Activated naive CD4-positive, alpha-beta T cell treated with Interleukin-2 at 50 U/mL for 16 hours (primary cell): ENCODE data around the gene SPDYA.
A peak's percentile ranks its signal among the peaks of the same experiment; 100 is the strongest.
"Not testable (repeated sequence)": the region's sequence is repeated elsewhere in the genome, so short reads cannot be mapped to it uniquely, and the experiment has no call there.

Experiments used
- DNase-seq: peaks from one replicate; pipeline ENCODE4 v3.0.0-alpha.2; 2020

SPDYA gene

DNA sequence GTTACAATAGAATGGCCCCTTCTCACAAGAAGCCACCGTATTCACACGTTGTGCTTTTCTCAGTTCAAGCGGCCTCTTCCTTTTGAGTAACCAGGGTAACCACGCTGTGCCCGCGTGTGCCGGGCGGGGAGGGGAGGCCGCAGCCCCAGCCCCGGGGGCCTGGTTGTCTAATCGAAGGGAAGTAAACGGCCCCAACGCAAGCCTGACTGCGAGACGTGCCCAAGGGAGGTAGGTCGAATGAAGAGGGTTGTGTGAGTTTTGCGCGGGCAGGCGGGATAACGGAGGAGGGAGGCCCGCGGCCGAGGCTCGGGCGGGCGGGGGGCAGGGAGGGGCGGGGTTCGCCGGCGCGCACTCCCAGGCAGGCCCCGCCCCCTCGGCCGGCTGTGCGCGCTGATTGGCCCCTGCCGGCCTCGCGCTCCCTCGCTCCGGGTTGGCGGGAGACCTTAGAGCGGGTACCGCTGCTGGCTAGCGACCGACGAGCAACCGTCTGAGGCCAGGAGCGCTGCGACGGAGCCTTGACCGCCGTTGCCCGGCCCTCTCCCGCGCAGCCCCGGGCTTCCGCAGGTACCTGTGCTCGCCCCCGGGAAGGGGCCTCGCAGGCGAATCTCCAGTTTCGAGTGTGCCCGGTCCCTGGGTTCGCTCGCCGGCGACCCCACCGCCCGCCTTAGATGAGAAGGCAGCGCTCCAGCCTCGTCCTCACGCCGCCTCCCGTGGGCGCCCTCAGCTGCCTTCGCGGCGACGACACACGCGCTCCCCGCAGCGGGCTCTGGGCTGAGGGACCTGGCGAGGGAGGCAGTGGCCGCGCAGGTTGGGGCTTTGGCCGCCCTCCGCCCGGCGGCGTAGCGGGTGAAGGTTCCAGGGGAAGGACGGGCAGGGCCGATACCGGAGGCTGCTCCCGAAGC lies at the start of gene SPDYA:
SPDYA (plus strand) TSS at position 451 of the 902 bp plus-strand sequence. CDS start 5,181 bp downstream, outside the sequence.
- peak; percentile 82 for DNase-seq

GRCh38 chr2:28761420-28761819 lies 49.2 kb upstream of the SPDYA start:
- no peak for DNase-seq

DNA sequence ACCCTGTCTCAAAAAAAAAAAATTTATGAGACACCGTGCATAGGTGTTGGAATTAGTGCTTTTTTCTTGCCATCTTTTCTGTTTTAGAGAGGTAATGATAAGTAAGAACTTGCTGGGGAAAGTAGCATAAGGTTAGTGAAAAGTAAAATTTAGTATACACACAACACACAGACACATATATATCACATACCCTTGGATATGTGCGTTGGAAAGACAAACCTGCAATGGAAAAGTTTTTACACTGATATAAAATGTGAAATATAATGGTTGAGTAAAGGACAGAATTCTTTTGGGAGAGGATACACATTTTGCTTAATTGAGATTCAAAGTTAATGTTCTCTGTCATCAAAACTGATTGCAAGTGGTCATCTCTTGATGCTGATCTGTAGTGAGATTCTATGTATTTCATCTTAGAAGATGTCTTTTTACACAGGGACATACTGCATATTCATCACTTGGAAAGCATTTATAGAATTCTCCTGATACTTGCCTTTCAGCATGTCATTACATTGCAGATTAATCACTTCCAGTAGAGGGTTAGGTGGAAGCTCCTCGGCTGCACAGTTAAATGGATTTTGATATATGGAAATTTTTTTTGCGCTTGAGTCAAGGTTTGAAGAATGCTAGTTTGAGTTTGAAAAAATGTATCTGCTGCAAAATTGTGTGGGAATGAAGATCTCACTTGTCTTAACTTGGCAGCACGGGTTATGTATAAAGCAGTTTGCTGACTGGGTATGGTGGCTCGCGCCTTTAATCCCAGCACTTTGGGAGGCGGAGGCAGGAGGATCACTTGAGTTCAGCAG lies 45.5 kb upstream of the SPDYA start:
- no peak for DNase-seq

DNA sequence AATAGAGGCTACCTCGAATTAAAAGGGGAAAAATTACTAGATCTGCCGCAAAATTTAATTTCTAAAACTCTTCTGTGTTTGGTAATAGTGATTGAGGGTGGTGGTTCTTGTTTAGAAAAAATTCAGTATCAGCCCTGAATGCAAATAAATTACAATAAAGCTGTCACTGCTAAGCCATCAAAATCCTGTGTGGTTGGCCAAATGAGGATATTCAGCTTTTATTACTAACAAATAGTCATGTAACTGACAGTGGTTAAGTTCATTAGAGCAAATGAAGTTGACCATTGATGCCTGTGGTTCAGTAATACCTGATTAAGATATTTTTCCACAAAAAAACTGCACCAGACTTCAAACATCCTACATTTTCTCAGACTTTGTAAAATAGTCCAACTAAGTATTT lies 44.6 kb upstream of the SPDYA start:
- DNase-seq = no peak

GRCh38 chr2:28767337-28767736 lies 43.3 kb upstream of the SPDYA start:
- no peak for DNase-seq

DNA sequence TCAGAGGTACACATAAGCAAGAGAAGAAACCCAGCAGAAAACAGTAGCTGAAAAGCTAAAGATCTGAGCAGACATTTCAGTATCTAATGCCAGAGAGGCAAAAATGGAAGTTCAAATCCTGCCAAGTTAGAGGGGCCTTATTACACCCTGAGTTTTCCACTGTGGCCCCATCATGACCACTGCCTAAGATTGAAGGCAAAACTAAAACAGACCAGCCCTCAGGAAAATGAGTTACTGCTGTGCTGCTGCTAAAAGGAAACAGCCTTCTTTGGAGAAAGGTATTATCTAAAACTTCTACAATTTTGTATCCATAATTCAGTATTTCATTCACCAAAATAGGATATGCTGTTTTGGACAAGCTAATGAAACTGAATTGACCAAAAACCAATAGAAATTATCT lies 42.2 kb upstream of the SPDYA start:
- no peak for DNase-seq

- no peak for DNase-seq
Measured at GRCh38 chr2:28768952-28769351, 41.7 kb upstream of the SPDYA start.

- no peak for DNase-seq
Measured at GRCh38 chr2:28772351-28772750, 38.3 kb upstream of the SPDYA start.

DNA sequence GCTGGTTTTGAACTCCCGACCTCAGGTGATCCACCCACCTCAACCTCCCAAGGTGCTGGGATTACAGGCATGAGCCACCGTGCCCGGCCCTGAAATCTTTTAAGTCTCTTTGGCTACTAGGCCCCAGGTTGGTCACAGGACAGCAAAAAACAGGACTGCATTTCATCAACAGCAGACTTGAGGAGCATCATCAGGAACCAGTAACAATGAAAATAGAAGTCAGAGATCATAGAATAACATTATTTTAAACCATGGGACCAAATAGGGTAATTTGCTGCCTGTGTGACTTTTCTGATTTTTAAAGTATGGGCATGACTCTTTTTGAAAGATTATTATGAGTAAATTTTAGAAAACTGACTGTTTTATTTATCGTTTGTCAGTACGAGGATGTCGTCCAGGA lies 34.2 kb upstream of the SPDYA start:
- no peak for DNase-seq

DNA sequence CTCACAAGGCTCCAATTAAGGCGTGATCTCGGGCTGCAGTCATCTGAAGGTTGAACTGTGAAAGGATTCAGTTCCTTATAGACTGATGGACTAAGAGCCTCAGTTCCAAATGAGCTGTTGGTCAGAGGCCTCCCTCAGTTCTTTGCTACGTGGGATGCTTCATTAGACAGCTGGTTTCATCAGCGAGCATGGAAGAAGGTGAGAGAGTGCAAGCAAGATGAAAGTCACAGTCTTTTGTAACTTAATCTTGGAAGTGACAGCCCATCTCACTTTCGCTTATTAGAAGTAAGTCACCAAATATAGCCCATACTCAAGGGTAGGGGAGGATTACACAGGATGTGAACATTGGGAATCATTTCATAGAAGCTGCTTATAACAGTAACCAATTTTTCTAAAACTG lies 32.2 kb upstream of the SPDYA start:
- no peak for DNase-seq

DNA sequence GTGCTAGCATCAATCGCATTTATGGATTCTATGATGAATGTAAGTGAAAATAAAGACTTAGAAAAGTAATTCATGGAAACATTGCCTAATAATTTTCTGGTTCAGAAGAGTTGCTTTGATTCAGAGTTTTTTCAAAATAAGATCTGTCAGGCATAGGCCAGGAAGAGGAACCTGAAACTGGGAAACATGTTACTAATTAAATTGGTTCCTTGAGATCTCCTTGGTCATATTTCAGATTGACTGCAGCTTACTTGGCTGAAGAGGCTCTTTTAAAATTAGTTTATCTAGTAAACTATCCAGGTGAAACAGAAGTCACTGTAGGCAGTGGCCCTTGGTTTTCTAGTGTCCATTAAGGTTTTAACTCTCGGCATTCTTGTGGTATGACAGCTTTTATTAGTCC lies 31.6 kb upstream of the SPDYA start:
- DNase-seq = no peak

DNA sequence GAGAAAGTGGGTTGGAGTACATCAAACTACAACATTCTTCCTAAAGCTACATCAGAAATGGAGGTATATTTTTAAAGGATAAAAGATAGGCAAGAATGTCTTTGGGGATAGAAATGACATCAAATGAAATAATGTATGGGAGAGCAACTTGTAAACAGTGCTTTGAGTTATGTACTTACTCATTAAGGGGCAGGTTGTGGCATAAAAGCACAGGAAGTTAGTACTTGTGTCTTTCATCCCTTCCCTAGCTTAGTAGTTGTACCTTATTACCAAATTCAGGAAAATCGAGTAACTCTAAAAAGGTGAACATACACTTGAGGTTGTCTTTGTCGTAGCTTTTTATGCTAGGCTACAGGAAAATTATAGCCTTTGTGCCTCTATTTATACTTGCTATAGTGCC lies 30.1 kb upstream of the SPDYA start:
- no peak for DNase-seq

GRCh38 chr2:28782423-28782822 lies 28.2 kb upstream of the SPDYA start:
- no peak for DNase-seq

DNA sequence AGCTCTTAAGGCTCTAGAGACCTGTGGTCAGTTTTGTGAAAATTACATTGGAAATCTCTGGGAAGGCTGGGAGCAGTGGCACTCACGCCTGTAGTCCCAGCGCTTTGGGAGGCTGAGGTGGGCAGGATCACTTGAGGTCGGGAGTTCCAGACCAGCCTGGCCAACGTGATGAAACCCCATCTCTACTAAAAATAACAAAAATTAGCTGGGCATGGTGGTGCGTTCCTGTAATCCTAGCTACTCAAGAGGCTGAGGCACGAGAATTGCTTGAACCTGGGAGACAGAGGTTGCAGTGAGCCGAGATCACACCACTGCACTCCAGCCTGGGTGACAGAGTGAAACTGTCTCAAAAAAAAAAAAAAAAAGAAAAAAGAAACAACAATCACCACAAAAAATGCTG lies 26.1 kb upstream of the SPDYA start:
- DNase-seq = not testable (repeated sequence)

GRCh38 chr2:28796620-28797019 lies 14.0 kb upstream of the SPDYA start:
- DNase-seq = no peak

GRCh38 chr2:28801726-28802125 lies 8.9 kb upstream of the SPDYA start:
- no peak for DNase-seq

- no peak for DNase-seq
Measured at GRCh38 chr2:28802975-28803429, 7.6 kb upstream of the SPDYA start.

GRCh38 chr2:28809927-28810326 lies 707 bp upstream of the SPDYA start:
- DNase-seq = no peak

DNA sequence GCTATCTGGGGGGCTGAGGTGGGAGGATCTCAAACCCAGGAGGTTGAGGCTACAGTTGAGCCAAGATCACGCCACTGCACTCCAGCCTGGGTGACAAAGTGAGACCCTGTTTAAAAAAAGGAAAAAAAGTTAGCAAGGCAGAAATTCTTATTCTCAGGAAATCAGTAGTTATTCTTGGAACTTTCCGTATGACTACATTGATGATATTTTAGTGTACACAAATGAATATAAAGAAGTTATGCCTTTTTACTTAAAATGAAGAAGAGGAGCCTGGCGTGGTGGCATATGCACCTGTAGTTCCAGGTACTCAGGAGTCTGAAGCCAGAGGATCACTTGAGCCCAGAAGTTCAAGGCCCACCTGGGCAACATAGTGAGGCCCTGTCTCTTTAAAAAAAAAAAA lies 7.4 kb downstream of the SPDYA start:
- DNase-seq = no peak

DNA sequence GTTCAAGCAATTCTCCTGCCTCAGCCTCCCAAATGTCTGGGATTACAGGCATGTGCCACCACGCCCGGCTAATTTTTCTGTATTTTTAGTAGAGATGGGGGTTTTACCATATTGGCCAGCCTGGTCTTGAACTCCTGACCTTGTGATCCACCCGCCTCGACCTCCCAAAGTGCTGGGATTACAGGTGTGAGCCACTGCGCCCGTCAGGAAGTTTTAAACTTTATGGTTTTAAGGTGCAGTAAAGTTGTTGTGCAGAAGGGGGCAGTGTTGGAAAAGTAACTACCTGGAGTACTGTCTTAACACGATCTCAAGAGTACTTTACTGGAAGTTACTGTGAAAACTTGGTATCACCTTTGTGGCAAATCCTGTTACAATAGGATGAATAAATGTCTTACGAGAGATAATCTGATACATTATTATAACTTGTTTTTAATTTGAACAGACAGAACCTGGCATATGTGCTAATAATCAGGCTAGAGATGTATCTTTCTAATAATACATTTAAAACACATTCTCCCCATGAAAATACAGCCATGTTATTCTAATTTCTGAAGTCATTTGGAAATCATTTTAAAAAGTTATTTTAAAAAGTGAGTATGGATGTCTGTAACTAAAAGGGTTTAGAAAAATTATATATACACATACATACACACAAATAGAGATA lies 10.8 kb downstream of the SPDYA start:
- peak; percentile 46 for DNase-seq

- DNase-seq = no peak
Measured at GRCh38 chr2:28822036-28822435, 11.4 kb downstream of the SPDYA start.

DNA sequence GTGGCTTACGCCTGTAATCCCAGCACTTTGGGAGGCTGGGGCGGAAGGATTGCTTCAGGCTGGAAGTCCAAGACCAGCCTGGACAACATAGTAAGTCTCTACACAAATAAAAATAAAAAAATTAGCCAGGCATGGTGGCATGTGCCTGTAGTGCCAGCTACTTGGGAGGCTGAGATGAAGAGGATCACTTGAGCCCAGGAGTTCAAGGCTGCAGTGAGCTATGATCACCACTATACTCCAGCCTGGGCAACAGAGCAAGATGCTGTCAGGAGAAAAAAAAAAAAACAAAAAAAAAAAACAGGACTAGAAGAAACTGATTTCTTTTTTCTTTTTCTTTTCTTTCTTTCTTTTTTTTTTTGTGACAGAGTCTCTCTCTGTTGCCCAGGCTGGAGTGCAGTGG lies 13.6 kb downstream of the SPDYA start:
- no peak for DNase-seq

- DNase-seq = no peak
Measured at GRCh38 chr2:28824870-28825269, 14.2 kb downstream of the SPDYA start.
